Left renal pelvis (tissue), 4 donors: ENCODE results near the gene MPPED2. TPM values are rescaled to one million over a fixed set of nuclear protein-coding genes. Genes with fewer than 3 reads are reported as not detected.

Experiments used
- DNase-seq, 4 donors: peaks; one replicate each; pipeline ENCODE4 v3.0.0-alpha.2; 2013; ENCODE audit warnings: low read depth in 4 of 4, low spot score in 3 of 4
- polyA plus RNA-seq, 4 donors: library from polyadenylated mRNA; unstranded; fragments of 120-200 nt; gene quantifications; one replicate each; pipeline ENCODE4 v1.2.1, GENCODE V29; 2013; ENCODE audit not compliant: insufficient read length in 4 of 4

The MPPED2 gene
- polyA plus RNA-seq: 10 to 100 TPM; 18.8 to 58.4 (median 22.3) TPM

GRCh38 chr11:30586251-30587144 is at the start of gene MPPED2:
TSS of gene MPPED2 (minus strand) at chr11:30586353. CDS start at chr11:30580373, 5,980 bp downstream.
- no peak for DNase-seq

- DNase-seq: peak; percentile 22 to 39 (median 28)
Measured at GRCh38 chr11:30635401-30635989, 49.3 kb upstream of the MPPED2 start.

GRCh38 chr11:30631148-30631547 is 45.0 kb upstream of the MPPED2 start:
- no peak for DNase-seq

- no peak for DNase-seq
Measured at GRCh38 chr11:30619767-30620166, 33.6 kb upstream of the MPPED2 start.

GRCh38 chr11:30617762-30618161 is 31.6 kb upstream of the MPPED2 start:
- no peak for DNase-seq

GRCh38 chr11:30610628-30611027 is 24.5 kb upstream of the MPPED2 start:
- DNase-seq: no peak

- DNase-seq: no peak
Measured at GRCh38 chr11:30608534-30608933, 22.4 kb upstream of the MPPED2 start.

GRCh38 chr11:30605036-30605605 is 19.0 kb upstream of the MPPED2 start:
- no peak for DNase-seq

GRCh38 chr11:30603357-30603756 is 17.2 kb upstream of the MPPED2 start:
- no peak for DNase-seq

GRCh38 chr11:30596832-30597231 is 10.7 kb upstream of the MPPED2 start:
- DNase-seq: no peak

GRCh38 chr11:30595934-30596333 is 9.8 kb upstream of the MPPED2 start:
- DNase-seq: no peak

GRCh38 chr11:30594646-30595411 is 8.7 kb upstream of the MPPED2 start:
- DNase-seq: no peak

GRCh38 chr11:30587269-30587812 is 1.2 kb upstream of the MPPED2 start:
- DNase-seq: no peak

- DNase-seq: no peak
Measured at GRCh38 chr11:30585892-30586250, 282 bp downstream of the MPPED2 start.

GRCh38 chr11:30585125-30585891 is 845 bp downstream of the MPPED2 start:
- DNase-seq: no peak

- no peak for DNase-seq
Measured at GRCh38 chr11:30583476-30584280, 2.5 kb downstream of the MPPED2 start.

- no peak for DNase-seq
Measured at GRCh38 chr11:30582726-30583125, 3.4 kb downstream of the MPPED2 start.

GRCh38 chr11:30581675-30582074 is 4.5 kb downstream of the MPPED2 start:
- DNase-seq: no peak

GRCh38 chr11:30580573-30580972 is 5.6 kb downstream of the MPPED2 start:
- DNase-seq: no peak
